ENCODE data around the gene ALOX15B.

GRCh38 chr17:8020776-8021564, 17.9 kb upstream of the ALOX15B start:
- TF ChIP-seq CTCF (conservative IDR thresholded peaks at IDR 0.05) (no peak), EZH2 (IDR thresholded peaks at IDR 0.05; ENCODE audit: low read depth) (no peak)

Data from PC-9 (cell line).